ENCODE data around the gene MACO1. TPM values are rescaled to one million over a fixed set of nuclear protein-coding genes. Genes with fewer than 3 reads are reported as not detected.

The MACO1 gene
- total and polyA plus RNA-seq, 2 of the 8 experiments (the other 6 are each of a cell fraction or from before 2014, with no cell fraction given): 3.5 to 15.1 TPM

- ChIA-PET POLR2A (ENCODE audit: partially characterized antibody) (no interaction called here), CTCF (ENCODE audit: partially characterized antibody) (interaction anchor here (0.6 to 5.4 kb wide), 4 partner anchors 10 to 96 kb away, joined by 3 to 49 read pairs (median 4); no protein-coding TSS in a partner anchor)
- peaks cover 2% of the 10 kb centered on the region; the same call in 1 of the 2 replicates for H3K79me1 ChIP-seq (ENCODE audit: low read depth, low read length)
- H3K4me1 ChIP-seq (replicated peaks in 1 of 4; ENCODE audit: control insufficient read depth in 3 of 4, insufficient read depth in 4 of 4, low read length in 3 of 4): peaks cover 0 to 4% (median 0%) of the 10 kb centered on the region in 4 experiments; a peak in 2 of 7 replicates
- no peaks in the 10 kb centered on the region for H3K27me3 ChIP-seq (replicated peaks in 1 of 4; ENCODE audit: control insufficient read depth in 3 of 4, extremely low read depth in 1 of 4, insufficient read depth in 3 of 4, low read length in 3 of 4)
- DNase-seq (ENCODE audit: low read depth in 1 of 2, low spot score in 2 of 2) (no peak), FAIRE-seq (no peak)
- peaks cover 0 to 8% of the 10 kb centered on the region in 2 experiments for H4K20me1 ChIP-seq (replicated peaks in 1 of 2; ENCODE audit: control insufficient read depth in 1 of 2, insufficient read depth in 2 of 2, low read length in 2 of 2)
- no peak overlapping the region for H3K27ac ChIP-seq (ENCODE audit: low read depth, low read length)
- H2BK5ac ChIP-seq (ENCODE audit: low read depth, low read length): no peak overlapping the region
- no peak overlapping the region for H3K4ac ChIP-seq (replicated peaks; ENCODE audit: insufficient read length, low read depth, low read length)
- H3K4me2 ChIP-seq (ENCODE audit: insufficient read depth in 1 of 2, low read depth in 2 of 2, low read length in 2 of 2): no peak overlapping the region
- H4K91ac ChIP-seq (replicated peaks; ENCODE audit: insufficient read length, low read length): no peak overlapping the region
- no peak overlapping the region for H2BK12ac ChIP-seq (ENCODE audit: low read depth, low read length)
- H2BK20ac ChIP-seq (ENCODE audit: low read length): no peak overlapping the region
- no peak overlapping the region for H3K56ac ChIP-seq (replicated peaks; ENCODE audit: insufficient read length, low read depth, low read length)
- no peak overlapping the region for H2AFZ ChIP-seq (ENCODE audit: low read length)
- no peaks in the 10 kb centered on the region; a peak in 1 of 8 replicates for H3K36me3 ChIP-seq (ENCODE audit: control insufficient read depth in 2 of 4, insufficient read depth in 4 of 4, low read length in 3 of 4)
- 85% methylated on average over 1 of the region's 1 CpG; no CpG with 5 or more reads in 1 of the 2 experiments for WGBS, 2 experiments (ENCODE audit: extremely low coverage in 1 of 2, insufficient coverage in 1 of 2, insufficient read length in 1 of 2, insufficient replicate concordance in 2 of 2, low coverage in 1 of 2, low lambda C conversion rate in 2 of 2, missing lambda C conversion rate in 1 of 2)
- no peaks in the 10 kb centered on the region for H3K9me3 ChIP-seq (ENCODE audit: insufficient read depth in 2 of 2, low read depth in 1 of 2, low read length in 1 of 2)
- H4K8ac ChIP-seq (ENCODE audit: extremely low read depth, insufficient read depth, low read length): no peak overlapping the region; the same call in 1 of the 2 replicates
- no peak overlapping the region for H2BK15ac ChIP-seq (ENCODE audit: low read length)
- H3K23me2 ChIP-seq (ENCODE audit: low read depth, low read length): no peaks in the 10 kb centered on the region
- H3K23ac ChIP-seq (ENCODE audit: insufficient read length): no peak overlapping the region
- H3K79me2 ChIP-seq (ENCODE audit: control insufficient read depth in 1 of 2, insufficient read depth in 2 of 2, low read length in 2 of 2): no peaks in the 10 kb centered on the region
- no peak overlapping the region for H2AK5ac ChIP-seq (ENCODE audit: low read depth, low read length)
- no peak overlapping the region for H2BK120ac ChIP-seq (replicated peaks; ENCODE audit: low read depth, low read length)
- H3K18ac ChIP-seq (ENCODE audit: extremely low read depth, low read length): no peak overlapping the region
- no peak overlapping the region for H4K5ac ChIP-seq (ENCODE audit: insufficient read length, low read depth, low read length)
- no peak overlapping the region for H3K4me3 ChIP-seq (ENCODE audit: extremely low read depth in 1 of 4, insufficient read depth in 2 of 4, low read depth in 3 of 4, low read length in 4 of 4)
- no peak overlapping the region for H3K9ac ChIP-seq (replicated peaks in 1 of 4; ENCODE audit: extremely low read depth in 1 of 4, low read depth in 3 of 4, low read length in 3 of 4)
- H3K14ac ChIP-seq (ENCODE audit: insufficient read length): no peak overlapping the region
- TF ChIP-seq FOSL1 (IDR thresholded peaks at IDR 0.05; ENCODE audit: insufficient read depth, low read depth, low read length) (no peak), TBP (IDR thresholded peaks at IDR 0.05; ENCODE audit: low read depth, low read length) (no peak), HDAC2 (IDR thresholded peaks at IDR 0.05; ENCODE audit: borderline replicate concordance in 1 of 2, low read depth in 2 of 2, low read length in 2 of 2) (no peak), SP4 (IDR thresholded peaks at IDR 0.05; ENCODE audit: low read length) (no peak), JUN (IDR thresholded peaks at IDR 0.05; ENCODE audit: low read depth, low read length) (no peak), TCF12 (IDR thresholded peaks at IDR 0.05; ENCODE audit: low read depth, low read length) (no peak), CTBP2 (IDR thresholded peaks at IDR 0.05; ENCODE audit: borderline replicate concordance, insufficient read depth, insufficient read length, low read length) (no peak), KDM5A (IDR thresholded peaks at IDR 0.05; ENCODE audit: low read length) (no peak), MAFK (IDR thresholded peaks at IDR 0.05; ENCODE audit: low read depth, low read length) (no peak)
- TF ChIP-seq, protein P1, sequence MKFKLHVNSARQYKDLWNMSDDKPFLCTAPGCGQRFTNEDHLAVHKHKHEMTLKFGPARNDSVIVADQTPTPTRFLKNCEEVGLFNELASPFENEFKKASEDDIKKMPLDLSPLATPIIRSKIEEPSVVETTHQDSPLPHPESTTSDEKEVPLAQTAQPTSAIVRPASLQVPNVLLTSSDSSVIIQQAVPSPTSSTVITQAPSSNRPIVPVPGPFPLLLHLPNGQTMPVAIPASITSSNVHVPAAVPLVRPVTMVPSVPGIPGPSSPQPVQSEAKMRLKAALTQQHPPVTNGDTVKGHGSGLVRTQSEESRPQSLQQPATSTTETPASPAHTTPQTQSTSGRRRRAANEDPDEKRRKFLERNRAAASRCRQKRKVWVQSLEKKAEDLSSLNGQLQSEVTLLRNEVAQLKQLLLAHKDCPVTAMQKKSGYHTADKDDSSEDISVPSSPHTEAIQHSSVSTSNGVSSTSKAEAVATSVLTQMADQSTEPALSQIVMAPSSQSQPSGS (IDR thresholded peaks at IDR 0.05; ENCODE audit: low read length): no peak
- TF ChIP-seq, protein P2, sequence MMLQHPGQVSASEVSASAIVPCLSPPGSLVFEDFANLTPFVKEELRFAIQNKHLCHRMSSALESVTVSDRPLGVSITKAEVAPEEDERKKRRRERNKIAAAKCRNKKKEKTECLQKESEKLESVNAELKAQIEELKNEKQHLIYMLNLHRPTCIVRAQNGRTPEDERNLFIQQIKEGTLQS (IDR thresholded peaks at IDR 0.05; ENCODE audit: insufficient read depth, low read depth, low read length): no peak
Observed at GRCh38 chr1:25477448-25478034, 46.8 kb downstream of the MACO1 start.
